GM20000 (cell line): ENCODE data around the gene XPNPEP2.
A peak's percentile ranks its signal among the peaks of the same experiment; 100 is the strongest.

Experiments
- DNase-seq: peaks from one replicate; pipeline ENCODE4 v3.0.0; 2012; ENCODE audit warnings: low spot score
- CTCF ChIP-seq: IDR thresholded peaks from 2 replicates; pipeline ENCODE4 v1.5.1; 2012; ENCODE audit warnings: mild to moderate bottlenecking, control low read depth; ENCODE audit errors: extremely low read depth, missing control alignments

The XPNPEP2 gene

DNA sequence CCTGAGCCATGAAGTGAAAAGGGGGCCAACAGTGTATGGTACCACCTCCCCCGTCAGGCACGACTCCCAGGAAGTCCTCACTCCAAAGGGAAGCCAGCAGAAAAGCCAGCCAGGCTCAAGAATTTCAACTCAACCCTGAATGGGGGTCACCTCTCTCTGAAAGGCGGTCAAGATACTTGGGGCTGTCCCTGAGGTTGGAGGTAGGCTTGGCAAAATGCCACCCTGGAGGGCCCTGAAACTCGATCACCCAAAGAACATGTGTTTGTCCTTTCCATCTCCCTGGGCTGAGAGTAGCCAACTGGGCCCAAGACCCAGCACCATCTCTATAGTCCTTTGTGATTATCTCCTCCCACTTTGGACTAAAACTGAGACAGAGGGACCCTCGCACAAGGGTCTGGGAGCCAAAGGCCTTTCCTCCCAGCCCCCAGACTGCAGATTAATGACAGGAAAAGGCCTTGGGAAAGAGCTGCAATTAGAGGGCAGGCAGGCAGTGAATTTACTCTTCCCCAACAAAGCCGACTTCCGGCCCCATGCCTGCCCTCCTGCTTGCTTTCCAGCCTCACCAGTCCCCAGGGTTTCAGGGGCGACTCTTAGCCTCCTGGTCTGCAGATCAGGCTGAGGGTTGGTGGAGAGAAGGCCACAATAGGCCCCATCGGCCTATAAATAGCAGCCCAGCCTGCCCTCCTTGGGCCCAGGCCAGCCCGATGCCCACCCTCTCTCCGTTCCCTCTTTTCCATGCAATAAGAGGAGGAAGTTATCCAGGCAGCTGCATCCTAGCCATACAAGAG is 46.6 kb downstream of the XPNPEP2 start:
- DNase-seq = no peak
- TF ChIP-seq CTCF = no peak

GRCh38 chrX:129786210-129786651 is 47.5 kb downstream of the XPNPEP2 start:
- no peak for TF ChIP-seq CTCF
- peak; percentile 60 for DNase-seq

DNA sequence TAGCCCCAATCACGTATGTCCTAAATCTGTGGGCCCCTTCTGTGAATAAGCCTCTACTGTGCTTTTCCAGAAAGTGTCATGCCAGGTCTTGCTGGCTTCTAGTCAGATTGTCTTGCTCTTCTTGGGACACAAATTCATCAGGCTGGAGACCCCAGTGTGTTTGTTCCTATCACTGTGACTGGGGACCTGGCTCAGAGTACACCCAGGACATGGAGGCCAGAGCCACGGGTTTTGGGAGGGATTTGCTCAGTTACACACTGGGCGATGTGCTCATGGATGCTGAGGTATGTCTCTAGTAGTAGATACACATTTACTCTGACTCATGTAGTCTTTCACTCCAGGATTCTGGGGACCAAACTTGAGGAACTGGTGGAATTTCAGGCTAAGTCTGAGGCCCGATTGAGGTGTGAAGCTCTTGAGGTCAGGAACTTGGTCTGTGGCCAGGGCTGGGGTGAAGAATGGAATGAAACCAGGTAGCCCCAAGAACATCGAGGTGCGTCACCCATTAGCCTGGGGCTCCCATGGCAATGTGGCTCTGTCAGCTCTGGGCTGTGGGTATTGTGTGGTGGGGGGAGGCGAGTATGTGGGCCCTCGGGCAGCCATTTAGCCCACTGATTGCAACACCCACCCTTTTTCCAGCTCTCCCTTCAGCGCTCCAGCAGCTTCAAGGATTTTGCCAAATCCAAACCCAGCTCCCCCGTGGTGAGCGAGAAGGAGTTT is 48.7 kb downstream of the XPNPEP2 start:
- no peak for TF ChIP-seq CTCF
- no peak for DNase-seq

DNA sequence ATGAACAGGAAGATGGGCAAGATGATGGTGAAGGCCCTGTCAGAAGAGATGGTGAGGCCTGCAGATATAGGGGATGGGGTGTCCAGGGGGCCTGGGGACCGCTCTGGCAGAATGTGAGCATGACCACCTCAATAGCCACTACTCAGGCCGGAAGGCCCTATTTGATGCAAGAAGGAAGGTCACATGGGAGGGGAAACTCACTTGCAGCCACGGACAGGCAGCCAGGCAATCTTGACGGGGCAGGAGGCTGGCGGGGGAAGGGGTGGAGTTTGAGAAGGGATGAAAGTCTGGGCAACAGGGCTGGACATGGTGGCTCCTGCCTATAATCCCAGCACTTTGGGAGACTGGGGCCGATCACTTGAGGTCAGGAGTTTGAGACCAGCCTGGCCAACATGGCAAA is 49.7 kb downstream of the XPNPEP2 start:
- no peak for DNase-seq
- no peak for TF ChIP-seq CTCF

DNA sequence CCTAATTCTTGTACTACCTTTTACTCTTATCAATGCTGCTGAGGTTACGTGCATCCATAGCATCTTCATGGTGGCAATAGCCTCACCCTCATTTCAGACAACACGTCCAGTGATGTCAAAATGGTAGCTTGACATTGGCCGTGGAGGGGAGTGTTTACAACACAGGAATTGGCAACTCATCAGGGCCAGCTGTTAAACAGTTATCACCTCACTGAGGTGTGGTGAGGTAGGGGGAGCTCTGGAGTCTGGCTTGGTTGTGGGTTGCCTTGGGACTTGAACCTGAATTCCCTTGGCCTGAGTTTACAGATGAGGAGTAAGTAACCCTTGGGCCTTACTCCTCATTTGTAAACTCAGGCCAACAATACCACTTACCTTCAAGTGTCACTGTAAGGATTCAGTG is 51.4 kb downstream of the XPNPEP2 start:
- TF ChIP-seq CTCF = no peak

DNA sequence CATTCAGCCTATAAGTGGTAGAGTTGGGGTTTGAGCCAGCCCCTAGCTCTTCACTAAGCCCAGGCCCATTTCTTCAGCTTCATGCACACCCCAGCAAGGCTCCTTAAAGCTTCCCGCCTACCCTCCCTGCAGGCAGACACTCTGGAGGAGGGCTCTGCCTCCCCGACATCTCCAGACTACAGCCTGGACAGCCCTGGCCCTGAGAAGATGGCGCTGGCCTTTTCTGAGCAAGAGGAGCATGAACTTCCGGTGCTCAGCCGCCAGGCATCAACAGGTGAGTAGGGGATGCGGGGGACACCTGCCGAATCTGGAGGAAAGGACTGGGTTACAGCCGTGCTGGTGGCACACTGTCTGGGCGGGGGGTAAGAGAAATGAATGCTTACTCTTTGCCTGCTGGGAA is 52.0 kb downstream of the XPNPEP2 start:
- DNase-seq = no peak
- TF ChIP-seq CTCF = no peak

More for the DNA sequence above, 51.4 kb downstream of the XPNPEP2 start:
- no peak for DNase-seq

- no peak for TF ChIP-seq CTCF
- no peak for DNase-seq
Observed at GRCh38 chrX:129791336-129791735, 52.6 kb downstream of the XPNPEP2 start.
